DLD1 (cell line): ENCODE results near the gene PTPRK.
"Not testable (repeated sequence)": the region's sequence is repeated elsewhere in the genome, so short reads cannot be mapped to it uniquely, and the experiment has no call there.

ENCODE experiments used
- in situ Hi-C: cut with HindIII; loops from 2 replicates; pipeline ENCODE4 v1.10.0; 2017; ENCODE audit warnings: low sequenced_read_pairs

Gene PTPRK

GRCh38 chr6:128446497-128446896, 73.9 kb downstream of the PTPRK start:
- in situ Hi-C loops: no loop called here

- in situ Hi-C loops: no loop called here
These were observed 76.8 kb downstream of the PTPRK start for GRCh38 chr6:128443553-128443952.

- in situ Hi-C loops: no loop called here
These were observed 80.8 kb downstream of the PTPRK start for GRCh38 chr6:128439627-128440026.

GRCh38 chr6:128438393-128438792, 82.0 kb downstream of the PTPRK start:
- in situ Hi-C loops: no loop called here

GRCh38 chr6:128437685-128438084, 82.7 kb downstream of the PTPRK start:
- in situ Hi-C loops: no loop called here

- in situ Hi-C loops: not testable (repeated sequence)
These were observed 85.6 kb downstream of the PTPRK start for GRCh38 chr6:128434752-128435151.

GRCh38 chr6:128432394-128432793, 88.0 kb downstream of the PTPRK start:
- in situ Hi-C loops: no loop called here

GRCh38 chr6:128427139-128427538, 93.3 kb downstream of the PTPRK start:
- in situ Hi-C loops: no loop called here

- in situ Hi-C loops: no loop called here
These were observed 94.5 kb downstream of the PTPRK start for GRCh38 chr6:128425856-128426255.

- in situ Hi-C loops: no loop called here
These were observed 97.5 kb downstream of the PTPRK start for GRCh38 chr6:128422871-128423270.

GRCh38 chr6:128422200-128422599, 98.2 kb downstream of the PTPRK start:
- in situ Hi-C loops: no loop called here

- in situ Hi-C loops: no loop called here
These were observed 98.6 kb downstream of the PTPRK start for GRCh38 chr6:128421788-128422187.

GRCh38 chr6:128417698-128418097, 102.7 kb downstream of the PTPRK start:
- in situ Hi-C loops: no loop called here

- in situ Hi-C loops: no loop called here
These were observed 105.0 kb downstream of the PTPRK start for GRCh38 chr6:128415387-128415786.

GRCh38 chr6:128414943-128415342, 105.5 kb downstream of the PTPRK start:
- in situ Hi-C loops: no loop called here

GRCh38 chr6:128413291-128413690, 107.1 kb downstream of the PTPRK start:
- in situ Hi-C loops: no loop called here

- in situ Hi-C loops: no loop called here
These were observed 107.7 kb downstream of the PTPRK start for GRCh38 chr6:128412680-128413079.

- in situ Hi-C loops: no loop called here
These were observed 109.8 kb downstream of the PTPRK start for GRCh38 chr6:128410584-128410983.

- in situ Hi-C loops: no loop called here
These were observed 111.4 kb downstream of the PTPRK start for GRCh38 chr6:128409003-128409402.

- in situ Hi-C loops: no loop called here
These were observed 113.9 kb downstream of the PTPRK start for GRCh38 chr6:128406453-128406852.

GRCh38 chr6:128403618-128404444, 116.6 kb downstream of the PTPRK start:
- in situ Hi-C loops: no loop called here

- in situ Hi-C loops: no loop called here
These were observed 119.5 kb downstream of the PTPRK start for GRCh38 chr6:128400875-128401274.

- in situ Hi-C loops: no loop called here
These were observed 122.4 kb downstream of the PTPRK start for GRCh38 chr6:128397996-128398395.
